Stimulated activated CD4-positive, alpha-beta T cell treated with anti-CD3 and anti-CD28 coated beads, TNF-alpha, amount 100 ng/mL, for 24 hours (primary cell): ENCODE data around the gene PACS2.
A peak's percentile ranks its signal among the peaks of the same experiment; 100 is the strongest.

ENCODE experiments used
- DNase-seq, 3 experiments: peaks; one replicate each; pipeline ENCODE4 v3.0.0-alpha.2; 2020; ENCODE audit warnings: low read depth in 3 of 3

PACS2 gene

DNA sequence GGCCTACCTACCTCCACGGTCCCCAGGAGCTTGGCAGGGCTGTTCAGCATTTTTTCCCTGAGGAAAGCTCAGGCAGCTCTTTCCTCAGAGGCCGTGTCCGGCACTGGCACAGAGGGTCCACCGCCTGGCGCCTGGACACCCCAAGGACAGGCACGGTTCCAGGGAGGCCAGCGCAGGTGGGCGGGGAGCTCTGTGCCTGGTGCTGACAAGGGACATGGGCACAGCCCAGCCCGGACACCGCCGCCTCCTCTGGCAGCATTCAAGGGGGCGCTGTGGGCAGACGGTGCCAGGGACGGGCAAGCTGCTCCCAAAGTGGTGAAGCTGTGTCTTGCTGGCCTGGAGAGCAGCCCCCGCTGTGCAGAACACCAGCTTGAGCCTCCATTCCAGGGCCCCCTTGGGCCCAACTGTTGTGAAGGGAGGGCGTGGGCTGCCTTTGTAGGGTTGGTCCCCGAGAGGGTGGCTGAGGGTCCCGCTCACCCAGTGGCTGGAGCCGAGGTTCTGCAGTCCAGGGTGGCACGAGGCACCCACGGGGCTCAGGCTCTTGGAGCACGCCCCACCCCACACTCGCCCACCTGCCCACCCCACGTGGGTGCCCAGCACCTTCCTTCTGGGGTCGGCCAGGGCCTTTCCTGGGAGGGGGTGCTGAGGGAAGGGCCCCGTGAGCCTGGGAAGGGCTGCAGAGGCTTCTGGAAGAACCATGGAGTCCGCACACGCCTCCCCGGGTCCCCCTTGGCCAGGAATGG is 54.5 kb downstream of the PACS2 start:
- no peak for DNase-seq

- no peak for DNase-seq
Observed at GRCh38 chr14:105369653-105370040, 55.1 kb downstream of the PACS2 start.

DNA sequence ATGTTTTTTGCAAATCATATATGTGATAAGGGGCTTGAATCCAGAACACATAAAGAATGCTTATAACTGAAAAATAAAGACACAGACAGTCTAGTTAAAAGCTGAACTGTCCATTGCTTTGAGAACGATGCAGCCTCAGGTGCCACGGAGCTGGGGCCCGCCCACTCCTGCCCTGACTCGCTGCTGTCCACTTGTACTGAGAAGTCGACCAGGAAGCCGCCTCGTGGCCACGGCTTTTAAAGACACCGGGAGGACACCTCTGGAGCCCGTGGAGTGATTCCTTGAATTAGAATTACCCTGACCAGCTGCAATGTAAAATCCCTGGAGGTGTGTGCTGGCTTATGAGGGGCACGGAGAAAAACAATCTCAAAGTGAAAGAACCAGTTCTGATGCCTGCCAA is 59.8 kb downstream of the PACS2 start:
- DNase-seq: no peak

DNA sequence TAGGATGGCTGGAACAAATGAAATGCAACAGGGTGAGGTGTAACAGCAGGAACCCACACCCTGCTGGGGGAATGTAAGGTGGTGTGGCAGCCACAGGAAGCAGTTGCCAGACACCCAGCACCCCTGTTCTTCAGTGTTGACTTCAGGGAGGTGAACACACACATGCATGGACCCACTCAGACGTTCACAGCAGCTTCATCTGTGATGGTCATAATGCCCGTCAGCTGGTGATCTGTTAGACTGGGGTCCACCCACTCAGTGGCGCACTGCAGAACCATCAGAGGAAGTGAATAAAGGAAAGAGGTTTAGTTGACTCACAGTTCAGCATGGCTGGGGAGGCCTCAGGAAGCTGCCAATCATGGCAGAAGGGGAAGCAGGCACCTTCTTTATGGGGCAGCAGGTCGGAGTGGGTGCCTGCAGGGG is 61.1 kb downstream of the PACS2 start:
- DNase-seq: peak in 1 of 3 experiments; percentile 56

- no peak for DNase-seq
Observed at GRCh38 chr14:105376521-105377440, 62.2 kb downstream of the PACS2 start.

DNA sequence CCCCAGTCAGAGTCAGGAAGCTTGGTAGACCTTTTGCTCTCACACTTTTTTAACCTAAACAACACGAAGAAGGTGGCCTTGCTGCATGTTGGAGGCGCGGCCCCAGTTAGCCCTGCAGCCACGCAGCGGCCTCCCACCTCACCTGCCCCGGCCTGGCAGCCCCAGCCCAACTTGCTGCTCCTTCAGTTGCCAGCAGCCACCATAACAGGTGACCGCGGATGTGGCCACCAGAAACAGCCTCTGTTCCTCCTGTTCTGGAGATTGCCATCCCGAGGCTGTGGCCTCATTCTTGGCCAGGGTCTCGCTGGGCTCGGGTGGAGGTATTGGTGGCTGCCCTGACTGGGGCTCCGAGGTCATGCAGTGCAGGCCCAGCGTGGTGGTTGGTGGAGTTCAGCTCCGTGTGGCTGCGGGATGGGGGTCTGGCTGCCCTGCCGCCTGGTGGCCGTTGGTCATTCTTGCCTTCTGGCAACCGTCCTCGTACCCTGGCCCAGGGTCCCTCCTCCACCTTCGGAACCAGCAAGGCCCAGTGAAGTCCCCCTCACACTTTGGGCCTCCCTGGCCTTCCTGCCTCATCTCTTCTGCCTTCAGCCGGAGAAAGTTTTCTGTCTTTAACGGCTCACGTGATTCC is 63.1 kb downstream of the PACS2 start:
- DNase-seq: no peak

GRCh38 chr14:105378199-105378598 is 63.7 kb downstream of the PACS2 start:
- no peak for DNase-seq

DNA sequence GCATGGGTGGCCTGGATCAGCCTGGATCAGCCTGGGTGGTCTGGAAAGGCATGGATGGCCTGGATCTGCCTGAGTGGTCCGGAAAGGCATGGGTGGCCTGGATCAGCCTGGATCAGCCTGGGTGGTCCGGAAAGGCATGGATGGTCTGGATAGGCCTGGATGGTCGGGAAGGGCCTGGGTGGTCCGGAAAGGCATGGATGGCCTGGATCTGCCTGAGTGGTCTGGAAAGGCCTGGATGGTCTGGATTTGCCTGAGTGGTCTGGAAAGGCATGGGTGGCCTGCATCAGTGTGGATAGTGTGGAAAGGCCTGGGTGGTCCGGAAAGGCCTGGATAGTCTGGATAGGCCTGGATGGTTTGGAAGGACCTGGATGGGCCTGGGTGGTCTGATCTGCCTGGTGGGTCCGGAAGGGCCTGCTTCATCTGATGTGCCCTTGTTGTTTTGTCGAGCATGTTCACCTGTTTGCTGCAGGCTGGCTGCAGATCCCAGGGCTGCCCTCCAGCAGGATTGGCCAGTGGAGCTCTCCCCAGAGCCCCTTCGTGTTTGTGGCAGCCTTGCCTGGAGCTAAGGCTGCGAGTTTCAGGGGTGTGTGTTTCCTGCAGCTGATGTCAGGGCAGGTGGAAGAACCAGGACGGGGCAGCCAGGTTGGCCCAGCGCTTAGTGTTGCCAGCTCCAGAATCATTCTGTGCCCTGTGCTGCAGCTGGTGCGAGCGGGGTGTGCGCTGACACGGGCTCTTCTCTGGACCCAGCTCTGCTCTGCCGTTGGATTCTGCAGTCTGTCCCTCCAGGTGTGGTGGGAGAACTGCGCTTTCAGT is 64.5 kb downstream of the PACS2 start:
- DNase-seq: no peak

- no peak for DNase-seq
Observed at GRCh38 chr14:105379946-105380345, 65.4 kb downstream of the PACS2 start.

DNA sequence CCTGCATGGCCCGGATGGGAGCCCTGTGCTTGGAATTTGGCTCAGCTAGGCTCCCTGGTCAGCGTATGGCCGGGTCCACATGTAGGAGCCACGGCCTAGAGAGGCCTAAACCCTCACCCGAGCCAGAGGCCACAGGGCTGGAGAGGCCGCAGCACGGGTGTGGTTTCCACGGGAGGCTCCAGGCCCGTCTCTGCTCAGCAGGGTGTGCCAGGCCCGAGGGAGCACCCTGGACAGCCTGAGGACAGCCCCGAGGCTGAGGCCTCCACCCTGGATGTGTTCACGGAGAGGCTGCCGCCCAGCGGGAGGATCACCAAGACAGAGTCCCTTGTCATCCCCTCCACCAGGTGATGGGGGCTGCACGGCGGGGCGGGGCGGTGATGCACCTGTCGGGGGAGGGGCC is 66.2 kb downstream of the PACS2 start:
- no peak for DNase-seq

- no peak for DNase-seq
Observed at GRCh38 chr14:105381446-105382342, 67.1 kb downstream of the PACS2 start.

DNA sequence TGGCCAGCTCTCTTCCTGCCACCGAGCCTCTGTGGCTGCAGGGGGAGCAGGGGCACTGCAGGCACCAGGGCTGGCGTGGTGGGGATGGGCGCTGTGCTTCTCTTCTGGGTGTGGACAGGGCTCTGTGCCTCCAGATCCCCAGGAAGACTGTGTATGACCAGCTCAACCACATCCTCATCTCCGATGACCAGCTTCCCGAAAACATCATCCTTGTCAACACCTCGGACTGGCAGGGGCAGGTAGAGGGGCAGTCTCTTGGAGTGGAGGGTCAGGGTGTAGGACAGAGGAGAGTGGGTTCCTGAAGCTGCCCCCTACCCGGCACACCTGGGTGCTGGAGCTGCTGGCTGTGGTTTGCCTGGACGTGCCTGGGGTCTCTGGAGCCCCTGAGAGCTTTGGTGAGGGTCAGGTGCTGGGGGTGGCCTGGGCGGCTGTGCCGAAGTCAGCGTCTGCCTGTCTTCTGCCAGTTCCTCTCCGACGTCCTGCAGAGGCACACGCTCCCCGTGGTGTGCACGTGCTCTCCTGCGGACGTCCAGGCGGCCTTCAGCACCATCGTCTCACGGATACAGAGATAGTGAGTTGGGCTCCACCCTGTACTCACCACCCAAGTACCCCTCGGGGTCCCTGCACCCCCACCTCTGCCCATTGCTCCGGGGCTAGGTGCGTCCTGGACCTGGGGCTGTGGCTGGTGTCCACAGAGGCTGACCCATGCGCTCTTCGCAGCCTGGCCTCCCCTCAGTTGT is 68.0 kb downstream of the PACS2 start:
- DNase-seq: no peak

GRCh38 chr14:105383083-105383730 is 68.7 kb downstream of the PACS2 start:
- no peak for DNase-seq

- no peak for DNase-seq
Observed at GRCh38 chr14:105384041-105384557, 69.6 kb downstream of the PACS2 start.

GRCh38 chr14:105384605-105385321 is 70.2 kb downstream of the PACS2 start:
- no peak for DNase-seq

DNA sequence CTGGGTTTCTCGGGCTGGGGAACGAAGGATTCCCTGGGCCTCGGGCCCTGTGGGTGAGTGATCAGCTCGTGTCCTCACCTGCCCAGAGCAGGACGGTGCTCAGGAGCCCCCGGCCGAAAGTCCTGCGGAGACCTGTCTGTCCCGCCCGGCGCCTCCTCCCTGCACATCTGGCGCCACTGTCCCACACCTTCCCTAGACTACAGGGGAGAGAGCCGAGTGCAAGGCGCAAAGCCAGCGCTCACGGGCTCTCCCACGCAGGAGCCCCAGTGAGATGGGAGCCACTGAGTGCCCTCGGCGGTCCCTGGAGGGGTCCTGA is 70.7 kb downstream of the PACS2 start:
- no peak for DNase-seq

GRCh38 chr14:105385698-105386365 is 71.3 kb downstream of the PACS2 start:
- no peak for DNase-seq
